LNCaP clone FGC (cell line): ENCODE data around the gene TNS4.

Experiments used
- DNase-seq: peaks from one replicate; pipeline ENCODE4 v3.0.0-alpha.2; 2011; ENCODE audit warnings: low read depth
- H3K4me3 ChIP-seq: 2 replicates; pipeline ENCODE4 v1.5.1; 2011; ENCODE audit warnings: mild to moderate bottlenecking, low read depth, low read length, control low read depth
- TF ChIP-seq, protein P1 (sequence below): IDR thresholded peaks from 2 replicates; pipeline ENCODE4 v1.5.1; 2012; ENCODE audit warnings: mild to moderate bottlenecking; ENCODE audit not compliant: control insufficient read depth, insufficient read depth; ENCODE audit errors: extremely low read depth

Gene TNS4

DNA sequence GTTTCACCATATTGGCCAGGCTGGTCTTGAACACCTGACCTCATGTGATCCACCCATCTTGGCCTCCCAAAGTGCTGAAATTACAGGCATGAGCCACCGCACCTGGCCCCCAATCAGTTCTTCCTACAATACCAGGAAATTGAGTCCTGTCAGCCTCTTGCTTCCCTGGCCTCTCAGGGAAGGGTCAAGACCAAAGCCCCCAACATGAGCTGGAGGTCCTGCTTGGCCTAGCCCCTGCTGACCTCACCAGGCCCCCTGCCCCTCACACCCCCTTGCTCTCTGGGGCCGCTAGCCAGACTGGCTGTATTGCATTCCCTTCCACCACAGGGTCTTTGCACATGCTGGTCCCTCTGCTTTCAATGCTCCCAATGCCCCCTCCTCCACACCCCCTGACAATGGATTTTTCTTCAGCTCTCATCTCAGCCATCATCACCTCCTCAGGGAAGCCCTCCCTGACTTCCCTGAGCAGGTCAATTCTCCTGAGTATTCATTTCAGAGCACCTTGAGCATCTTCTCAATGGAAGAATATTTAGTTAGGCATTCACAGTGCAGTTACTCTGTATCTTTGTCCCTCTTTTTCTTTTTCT is 34.0 kb downstream of the TNS4 start:
- no peak overlapping the region for H3K4me3 ChIP-seq
- no peak for DNase-seq

DNA sequence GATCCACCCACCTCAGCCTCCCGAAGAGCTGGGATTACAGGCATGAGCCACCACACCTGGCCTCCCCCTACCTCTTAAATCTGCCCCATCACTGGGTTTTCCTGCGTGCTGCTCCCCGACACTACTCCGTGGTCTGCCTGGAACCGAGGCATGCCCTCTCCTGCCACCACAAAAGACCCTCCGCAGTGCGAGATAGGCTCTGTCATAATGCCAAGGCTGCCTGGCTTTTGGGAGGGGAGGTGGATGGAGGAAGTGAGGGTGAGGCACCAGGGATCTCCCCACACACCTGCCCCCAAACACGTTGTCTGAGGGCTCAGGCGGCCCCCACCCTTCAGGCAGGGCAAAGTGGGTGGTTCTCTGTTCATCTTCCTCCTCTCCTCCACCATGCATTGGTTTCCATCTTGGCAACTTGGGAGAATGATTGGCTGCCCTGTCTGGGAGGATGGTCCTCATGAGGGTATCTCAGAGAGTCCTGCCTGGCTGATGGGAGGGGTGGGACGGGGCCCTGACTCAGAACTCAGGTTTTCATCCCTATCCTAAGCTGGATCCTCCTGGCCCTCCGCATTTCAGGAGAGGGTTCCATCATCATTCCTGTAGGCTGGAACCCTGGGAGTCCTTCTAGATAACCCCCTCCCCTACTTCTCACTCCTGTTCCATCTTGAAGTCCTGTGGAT is 35.0 kb downstream of the TNS4 start:
- TF ChIP-seq, protein P1, sequence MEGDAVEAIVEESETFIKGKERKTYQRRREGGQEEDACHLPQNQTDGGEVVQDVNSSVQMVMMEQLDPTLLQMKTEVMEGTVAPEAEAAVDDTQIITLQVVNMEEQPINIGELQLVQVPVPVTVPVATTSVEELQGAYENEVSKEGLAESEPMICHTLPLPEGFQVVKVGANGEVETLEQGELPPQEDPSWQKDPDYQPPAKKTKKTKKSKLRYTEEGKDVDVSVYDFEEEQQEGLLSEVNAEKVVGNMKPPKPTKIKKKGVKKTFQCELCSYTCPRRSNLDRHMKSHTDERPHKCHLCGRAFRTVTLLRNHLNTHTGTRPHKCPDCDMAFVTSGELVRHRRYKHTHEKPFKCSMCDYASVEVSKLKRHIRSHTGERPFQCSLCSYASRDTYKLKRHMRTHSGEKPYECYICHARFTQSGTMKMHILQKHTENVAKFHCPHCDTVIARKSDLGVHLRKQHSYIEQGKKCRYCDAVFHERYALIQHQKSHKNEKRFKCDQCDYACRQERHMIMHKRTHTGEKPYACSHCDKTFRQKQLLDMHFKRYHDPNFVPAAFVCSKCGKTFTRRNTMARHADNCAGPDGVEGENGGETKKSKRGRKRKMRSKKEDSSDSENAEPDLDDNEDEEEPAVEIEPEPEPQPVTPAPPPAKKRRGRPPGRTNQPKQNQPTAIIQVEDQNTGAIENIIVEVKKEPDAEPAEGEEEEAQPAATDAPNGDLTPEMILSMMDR = no peak
- DNase-seq = no peak
- no peak overlapping the region for H3K4me3 ChIP-seq

More for the DNA sequence above, 34.0 kb downstream of the TNS4 start:
- TF ChIP-seq, protein P1 = no peak

DNA sequence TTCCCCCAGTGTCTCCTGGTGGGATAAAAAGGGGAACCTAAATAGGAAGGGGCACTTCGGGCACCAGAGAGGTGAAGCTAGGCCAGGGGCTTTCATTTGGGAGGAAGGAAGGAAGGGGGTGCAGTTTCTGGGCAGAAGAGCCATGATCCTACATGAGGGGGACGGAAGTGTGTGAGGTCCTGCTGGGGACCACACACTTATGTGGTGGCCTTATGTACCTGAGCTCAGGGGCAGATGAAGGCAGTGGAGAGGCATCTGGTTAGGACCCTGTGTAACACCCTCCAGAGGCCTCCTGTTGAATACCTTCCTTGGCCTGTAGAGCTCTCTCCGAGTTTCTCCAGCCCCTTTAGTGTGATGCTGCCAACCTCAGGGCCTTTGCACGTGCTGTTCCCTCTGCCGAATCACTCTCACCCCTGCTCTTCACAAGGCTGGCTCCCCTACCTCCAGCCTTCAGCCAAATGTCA is 37.0 kb downstream of the TNS4 start:
- H3K4me3 ChIP-seq = no peak overlapping the region
- DNase-seq = no peak
- TF ChIP-seq, protein P1 = no peak

DNA sequence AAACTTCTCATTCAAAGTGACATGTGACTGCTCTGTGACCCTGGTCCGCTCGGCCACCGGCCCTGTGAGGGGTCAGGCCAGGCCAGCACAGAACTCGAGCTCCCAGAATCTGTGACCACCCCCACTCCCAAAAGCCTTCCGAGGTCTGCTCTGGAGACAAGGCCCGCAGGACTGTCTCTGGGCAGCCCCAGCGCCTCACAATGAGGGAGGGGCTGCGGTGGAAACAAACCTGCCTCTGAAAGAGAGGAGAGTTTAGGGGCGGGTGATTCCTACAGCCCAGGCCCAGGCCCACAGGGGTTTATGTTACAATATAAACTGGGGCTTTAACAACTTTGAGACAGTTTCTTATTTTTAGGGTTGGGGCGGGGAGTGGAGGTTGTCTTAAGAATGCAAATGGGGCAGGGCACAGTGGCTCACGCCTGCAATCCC is 38.3 kb downstream of the TNS4 start:
- TF ChIP-seq, protein P1 = no peak
- DNase-seq = no peak
- H3K4me3 ChIP-seq = no peak overlapping the region

DNA sequence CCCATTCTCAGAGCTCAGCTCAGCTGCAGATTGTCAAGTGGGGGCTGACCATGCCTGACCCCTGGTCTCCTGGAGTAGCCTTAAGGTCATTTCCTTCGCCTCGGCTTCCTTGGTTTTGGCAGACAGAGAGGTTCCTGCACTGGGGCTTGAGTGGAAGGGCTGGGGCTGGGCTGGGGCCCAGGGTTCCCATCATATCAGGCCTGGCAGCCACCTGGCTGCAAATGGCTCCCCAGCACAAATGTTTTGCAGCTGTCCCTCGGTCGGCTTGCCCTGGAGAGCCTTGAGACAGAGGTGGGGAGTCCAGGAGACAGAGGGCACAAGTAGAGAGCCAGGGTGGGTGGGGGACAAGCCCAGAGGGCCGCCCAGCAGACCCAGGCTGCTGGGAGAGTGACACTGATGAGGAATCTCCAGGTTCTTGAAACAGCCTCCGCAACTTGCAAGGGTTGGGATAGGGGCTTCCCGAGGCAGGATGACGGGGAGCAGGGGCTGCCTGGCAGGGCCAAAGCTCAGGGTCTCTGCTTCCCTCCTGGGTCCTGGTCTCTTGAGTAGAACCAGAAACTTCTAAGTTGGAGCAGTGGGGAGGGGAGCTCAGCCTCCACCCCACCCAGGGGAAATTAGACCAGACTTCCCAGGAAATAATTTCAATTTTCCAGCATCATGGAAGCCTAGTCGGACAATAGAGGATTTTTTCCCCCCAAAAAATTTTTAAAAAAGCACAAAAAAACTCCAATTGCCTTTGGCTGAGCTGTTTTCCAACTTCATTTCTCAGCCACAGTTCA is 38.9 kb downstream of the TNS4 start:
- no peak overlapping the region for H3K4me3 ChIP-seq
- TF ChIP-seq, protein P1 = no peak

DNA sequence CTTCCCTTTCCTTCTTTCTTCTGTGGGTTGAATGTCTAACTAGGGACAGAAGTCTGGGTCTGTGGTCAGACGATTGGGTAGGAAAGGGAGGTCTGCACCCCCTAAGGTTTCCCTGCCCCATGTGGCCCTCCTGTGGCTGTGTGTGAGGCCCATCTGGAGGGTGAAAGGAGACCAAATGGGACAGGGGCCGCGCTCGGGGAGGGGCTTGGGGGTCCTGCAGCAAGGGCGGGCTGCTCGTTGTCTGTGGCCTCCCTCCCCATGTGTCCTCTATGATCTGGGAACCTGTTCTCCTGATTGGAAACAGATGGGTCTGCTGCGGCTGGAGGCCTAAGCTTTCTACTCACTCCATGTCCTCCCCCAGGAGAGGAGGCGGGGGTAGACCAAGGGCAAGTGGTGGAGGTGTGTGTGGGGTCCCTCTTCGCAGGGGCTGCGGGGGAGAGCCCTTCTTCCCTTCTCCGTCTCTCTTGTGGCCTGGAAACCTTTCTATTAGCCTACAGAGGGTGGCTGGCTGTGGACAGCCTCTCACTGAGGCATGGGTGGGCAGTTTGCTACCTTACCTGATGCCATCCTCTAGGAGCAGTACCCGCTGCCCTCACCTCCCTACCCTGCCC is 39.6 kb downstream of the TNS4 start:
- TF ChIP-seq, protein P1 = no peak
- no peak for DNase-seq
- H3K4me3 ChIP-seq = no peak overlapping the region

More for the DNA sequence above, 38.9 kb downstream of the TNS4 start:
- no peak for DNase-seq
